ENCODE results near the gene RUNDC3A. TPM values are rescaled to one million over a fixed set of nuclear protein-coding genes. Genes with fewer than 3 reads are reported as not detected.
A peak's percentile ranks its signal among the peaks of the same experiment; 100 is the strongest.

Gene RUNDC3A
- total RNA-seq, 1 donor from 2014 or later: 0.40 TPM

- no peaks in the 10 kb centered on the region for H3K36me3 Mint-ChIP-seq (ENCODE audit: low read depth)
- H3K27ac Mint-ChIP-seq (ENCODE audit: unreplicated experiment): no peak overlapping the region
- no peak overlapping the region for H3K4me3 Mint-ChIP-seq (ENCODE audit: unreplicated experiment)
- TF ChIP-seq CTCF (IDR thresholded peaks at IDR 0.05): no peak
- no peaks in the 10 kb centered on the region for H3K27me3 Mint-ChIP-seq (ENCODE audit: low read depth)
- H3K9me3 Mint-ChIP-seq (ENCODE audit: low read depth): no peaks in the 10 kb centered on the region
- peak; percentile 69 for DNase-seq (ENCODE audit: low spot score)
- peaks cover 23% of the 10 kb centered on the region for H3K4me1 Mint-ChIP-seq (ENCODE audit: low read depth)
Observed at GRCh38 chr17:44359458-44360143, 51.2 kb downstream of the RUNDC3A start.

- H3K36me3 Mint-ChIP-seq (ENCODE audit: low read depth): no peaks in the 10 kb centered on the region
- peaks cover 23% of the 10 kb centered on the region for H3K4me1 Mint-ChIP-seq (ENCODE audit: low read depth)
- TF ChIP-seq CTCF (IDR thresholded peaks at IDR 0.05): no peak
- DNase-seq (ENCODE audit: low spot score): no peak
- H3K27me3 Mint-ChIP-seq (ENCODE audit: low read depth): no peaks in the 10 kb centered on the region
- H3K27ac Mint-ChIP-seq (ENCODE audit: unreplicated experiment): no peak overlapping the region
- H3K4me3 Mint-ChIP-seq (ENCODE audit: unreplicated experiment): no peak overlapping the region
- H3K9me3 Mint-ChIP-seq (ENCODE audit: low read depth): no peaks in the 10 kb centered on the region
Observed at GRCh38 chr17:44360144-44360533, 51.7 kb downstream of the RUNDC3A start.

- no peak overlapping the region for H3K27ac Mint-ChIP-seq (ENCODE audit: unreplicated experiment)
- no peaks in the 10 kb centered on the region for H3K36me3 Mint-ChIP-seq (ENCODE audit: low read depth)
- no peaks in the 10 kb centered on the region for H3K9me3 Mint-ChIP-seq (ENCODE audit: low read depth)
- H3K4me1 Mint-ChIP-seq (ENCODE audit: low read depth): peaks cover 23% of the 10 kb centered on the region
- no peaks in the 10 kb centered on the region for H3K27me3 Mint-ChIP-seq (ENCODE audit: low read depth)
- no peak overlapping the region for H3K4me3 Mint-ChIP-seq (ENCODE audit: unreplicated experiment)
- DNase-seq (ENCODE audit: low spot score): no peak
- no peak for TF ChIP-seq CTCF (IDR thresholded peaks at IDR 0.05)
Observed at GRCh38 chr17:44360826-44361225, 52.4 kb downstream of the RUNDC3A start.

- Mint-ChIP-seq H3K4me3 (ENCODE audit: unreplicated experiment) (no peak overlapping the region), H3K9me3 (ENCODE audit: low read depth) (no peaks in the 10 kb centered on the region), H3K36me3 (ENCODE audit: low read depth) (no peaks in the 10 kb centered on the region), H3K4me1 (ENCODE audit: low read depth) (peaks cover 23% of the 10 kb centered on the region), H3K27ac (ENCODE audit: unreplicated experiment) (peak overlapping the region; percentile 32), H3K27me3 (ENCODE audit: low read depth) (peaks cover 4% of the 10 kb centered on the region)
- no peak for TF ChIP-seq CTCF (IDR thresholded peaks at IDR 0.05)
- DNase-seq (ENCODE audit: low spot score): peak; percentile 83
Observed at GRCh38 chr17:44361292-44362260, 53.2 kb downstream of the RUNDC3A start.

GRCh38 chr17:44362459-44362948 is 54.1 kb downstream of the RUNDC3A start:
- H3K27ac Mint-ChIP-seq (ENCODE audit: unreplicated experiment): no peak overlapping the region
- peak; percentile 66 for DNase-seq (ENCODE audit: low spot score)

More at GRCh38 chr17:44362459-44362948, 54.1 kb downstream of the RUNDC3A start:
- no peaks in the 10 kb centered on the region for H3K9me3 Mint-ChIP-seq (ENCODE audit: low read depth)
- peak overlapping the region; percentile 80 for H3K4me3 Mint-ChIP-seq (ENCODE audit: unreplicated experiment)
- H3K4me1 Mint-ChIP-seq (ENCODE audit: low read depth): peaks cover 23% of the 10 kb centered on the region
- H3K36me3 Mint-ChIP-seq (ENCODE audit: low read depth): no peaks in the 10 kb centered on the region
- TF ChIP-seq CTCF (IDR thresholded peaks at IDR 0.05): no peak
- H3K27me3 Mint-ChIP-seq (ENCODE audit: low read depth): peaks cover 11% of the 10 kb centered on the region
